GM23338 (cell line): ENCODE data around the gene CST9. TPM values are rescaled to one million over a fixed set of nuclear protein-coding genes. Genes with fewer than 3 reads are reported as not detected.

ENCODE experiments used
- ATAC-seq: fragments of 200-7000 bp; cut with Tn5 transposase; 3 replicates; pipeline ENCODE4 v1.9.1; 2020
- DNase-seq: peaks from one replicate; pipeline ENCODE4 v3.0.0-alpha.2; 2015; ENCODE audit warnings: low spot score
- H2AFZ ChIP-seq: fragments of 200-600 bp; sonication (generic); 2 replicates; pipeline ENCODE4 v1.8.0; 2016; ENCODE audit warnings: antibody characterized with exemption, mild to moderate bottlenecking, moderate library complexity
- H3F3A ChIP-seq: fragments of 200-600 bp; sonication (generic); replicated peaks from 2 replicates; pipeline ENCODE4 v1.8.0; 2017; ENCODE audit warnings: antibody characterized with exemption, mixed run types, low read depth
- H3K27ac ChIP-seq: fragments of 200-600 bp; sonication (generic); 2 replicates; pipeline ENCODE4 v1.6.1; 2016; ENCODE audit warnings: low read depth
- H3K27me3 ChIP-seq: fragments of 200-600 bp; sonication (generic); 2 replicates; pipeline ENCODE4 v1.8.0; 2016; ENCODE audit warnings: mild to moderate bottlenecking, mixed run types, moderate library complexity; ENCODE audit not compliant: insufficient read depth
- H3K36me3 ChIP-seq: fragments of 200-600 bp; sonication (generic); 2 replicates; pipeline ENCODE4 v1.8.0; 2016; ENCODE audit warnings: mild to moderate bottlenecking; ENCODE audit not compliant: insufficient read depth
- H3K4me1 ChIP-seq: fragments of 200-600 bp; sonication (generic); 2 replicates; pipeline ENCODE4 v1.8.0; 2016; ENCODE audit warnings: mild to moderate bottlenecking, moderate library complexity; ENCODE audit not compliant: insufficient read depth
- H3K4me2 ChIP-seq: fragments of 200-600 bp; sonication (generic); 2 replicates; pipeline ENCODE4 v1.7.1; 2017; ENCODE audit warnings: mixed run types
- H3K4me3 ChIP-seq: fragments of 200-600 bp; sonication (generic); 2 replicates; pipeline ENCODE4 v1.6.1; 2016; ENCODE audit warnings: mixed run types
- H3K79me2 ChIP-seq: fragments of 200-600 bp; sonication (generic); replicated peaks from 2 replicates; pipeline ENCODE4 v1.8.0; 2017; ENCODE audit warnings: mild to moderate bottlenecking; ENCODE audit not compliant: insufficient read depth
- H3K9me2 ChIP-seq: fragments of 200-600 bp; sonication (generic); 2 replicates; pipeline ENCODE4 v1.8.0; 2017; ENCODE audit not compliant: insufficient read depth
- H4K20me1 ChIP-seq: fragments of 200-600 bp; sonication (generic); replicated peaks from 2 replicates; pipeline ENCODE4 v1.8.0; 2017; ENCODE audit warnings: mild to moderate bottlenecking; ENCODE audit not compliant: insufficient read depth
- H3K27ac Mint-ChIP-seq: 2 replicates; pipeline ENCODE4 v1.8.0; 2020; ENCODE audit warnings: inconsistent platforms, mild to moderate bottlenecking, moderate library complexity, mixed read lengths
- H3K27me3 Mint-ChIP-seq: 3 replicates; pipeline ENCODE4 v1.8.0; 2022; ENCODE audit warnings: low read depth, mild to moderate bottlenecking, moderate library complexity, mixed read lengths, inconsistent platforms; ENCODE audit not compliant: insufficient read depth, poor library complexity
- H3K36me3 Mint-ChIP-seq: 3 replicates; pipeline ENCODE4 v1.8.0; 2021; ENCODE audit warnings: low read depth, mild to moderate bottlenecking, inconsistent platforms, moderate library complexity, mixed read lengths
- H3K4me1 Mint-ChIP-seq: 3 replicates; pipeline ENCODE4 v1.8.0; 2020; ENCODE audit warnings: mild to moderate bottlenecking, inconsistent platforms, mixed read lengths
- H3K4me3 Mint-ChIP-seq: 3 replicates; pipeline ENCODE4 v1.8.0; 2021; ENCODE audit warnings: moderate library complexity, mild to moderate bottlenecking, inconsistent platforms, mixed read lengths
- H3K9me3 Mint-ChIP-seq: 3 replicates; pipeline ENCODE4 v1.8.0; 2020; ENCODE audit warnings: moderate library complexity, mild to moderate bottlenecking, inconsistent platforms, mixed read lengths
- CREB1 ChIP-seq: fragments of 250-450 bp; sonication (Bioruptor Pico); IDR thresholded peaks from 2 replicates; pipeline ENCODE4 v1.5.0; 2020; ENCODE audit warnings: low read depth, mild to moderate bottlenecking, moderate library complexity
- CTCF ChIP-seq, 2 experiments: fragments of 200-600 bp in 1 of 2; sonication (generic) in 1 of 2; conservative IDR thresholded peaks; 2 replicates each; pipeline versions ENCODE4 v1.5.1 to v1.6.1; 2016 to 2017; ENCODE audit warnings: antibody characterized with exemption in 2 of 2, low read depth in 2 of 2, mild to moderate bottlenecking in 2 of 2, moderate library complexity in 1 of 2
- EZH2phosphoT487 ChIP-seq: fragments of 200-600 bp; sonication (generic); IDR thresholded peaks from one replicate; pipeline ENCODE4 v1.8.1; 2018; ENCODE audit warnings: antibody characterized with exemption; ENCODE audit not compliant: unreplicated experiment
- NANOG ChIP-seq: IDR thresholded peaks from 2 replicates; pipeline ENCODE4 v1.6.1; 2016; ENCODE audit warnings: antibody characterized with exemption, borderline replicate concordance
- REST ChIP-seq: IDR thresholded peaks from one replicate; pipeline ENCODE4 v1.6.1; 2018; ENCODE audit warnings: antibody characterized with exemption; ENCODE audit not compliant: unreplicated experiment
- STAT1 ChIP-seq: IDR thresholded peaks from one replicate; pipeline ENCODE4 v1.6.1; 2016; ENCODE audit warnings: antibody characterized with exemption; ENCODE audit not compliant: unreplicated experiment
- ZNF114 ChIP-seq: fragments of 250-450 bp; sonication (Bioruptor Pico); IDR thresholded peaks from 2 replicates; pipeline ENCODE4 v1.5.0; 2020; ENCODE audit warnings: mild to moderate bottlenecking, moderate library complexity
- ZNF462 ChIP-seq: fragments of 250-450 bp; sonication (Bioruptor Pico); IDR thresholded peaks from 2 replicates; pipeline ENCODE4 v1.5.0; 2020; ENCODE audit warnings: mild to moderate bottlenecking, moderate library complexity
- polyA plus RNA-seq: library from polyadenylated mRNA; unstranded; fragments of >200 nt; fragmentation: Nextera tagmentation; extraction: Ambion mirVana; gene quantifications from 2 replicates; pipeline ENCODE4 v1.2.1, GENCODE V29; 2016
- total RNA-seq: library from RNA; depleted of rRNA; stranded (reverse); fragments of >200 nt; shearing (Covaris generic); gene quantifications from 2 replicates; pipeline ENCODE4 v1.2.3, GENCODE V29; 2014

CST9 gene
- total and polyA plus RNA-seq, 2 experiments from 2014 or later = not detected

GRCh38 chr20:23652926-23653325 lies 47.2 kb upstream of the CST9 start:
- DNase-seq (no peak), ATAC-seq (no peak)
- no peaks in the 10 kb centered on the region for H3K27me3 ChIP-seq
- no peaks in the 10 kb centered on the region for H4K20me1 ChIP-seq
- peaks cover 4% of the 10 kb centered on the region for H3K27me3 Mint-ChIP-seq
- no peak overlapping the region for H3K4me2 ChIP-seq
- no peaks in the 10 kb centered on the region for H3K36me3 ChIP-seq
- H3K4me1 ChIP-seq = no peaks in the 10 kb centered on the region
- H3K4me1 Mint-ChIP-seq = peaks cover 5% of the 10 kb centered on the region; the same call in 2 of the 3 replicates
- no peaks in the 10 kb centered on the region for H3K79me2 ChIP-seq
- H3K36me3 Mint-ChIP-seq = no peaks in the 10 kb centered on the region
- H3K27ac Mint-ChIP-seq = no peak overlapping the region
- H3K27ac ChIP-seq = no peak overlapping the region
- no peak for TF ChIP-seq EZH2phosphoT487
- no peak for TF ChIP-seq CREB1
- no peak for TF ChIP-seq NANOG
- no peak for TF ChIP-seq ZNF462 (CRISPR knock-in tag)
- TF ChIP-seq ZNF114 (CRISPR knock-in tag) = no peak
- TF ChIP-seq CTCF (conservative IDR thresholded peaks at IDR 0.05; ENCODE audit: low read depth in 2 of 2) = no peak
- no peak for TF ChIP-seq STAT1
- no peak for TF ChIP-seq REST
- H3K4me3 ChIP-seq = no peak overlapping the region
- no peaks in the 10 kb centered on the region for H3F3A ChIP-seq
- H3K4me3 Mint-ChIP-seq = no peak overlapping the region
- H3K9me2 ChIP-seq = no peaks in the 10 kb centered on the region
- H2AFZ ChIP-seq = no peak overlapping the region
- no peaks in the 10 kb centered on the region; the same call in 2 of the 3 replicates for H3K9me3 Mint-ChIP-seq
